DMS114 treated with DMSO at 0.1 percent for 48 hours (cell line): ENCODE results near the gene ISL1.

Experiments used
- DNase-seq: peaks from one replicate; lab custom pipeline; 2025; ENCODE audit not compliant: unreplicated experiment; lab: John Stamatoyannopoulos, UW

ISL1 gene

DNA sequence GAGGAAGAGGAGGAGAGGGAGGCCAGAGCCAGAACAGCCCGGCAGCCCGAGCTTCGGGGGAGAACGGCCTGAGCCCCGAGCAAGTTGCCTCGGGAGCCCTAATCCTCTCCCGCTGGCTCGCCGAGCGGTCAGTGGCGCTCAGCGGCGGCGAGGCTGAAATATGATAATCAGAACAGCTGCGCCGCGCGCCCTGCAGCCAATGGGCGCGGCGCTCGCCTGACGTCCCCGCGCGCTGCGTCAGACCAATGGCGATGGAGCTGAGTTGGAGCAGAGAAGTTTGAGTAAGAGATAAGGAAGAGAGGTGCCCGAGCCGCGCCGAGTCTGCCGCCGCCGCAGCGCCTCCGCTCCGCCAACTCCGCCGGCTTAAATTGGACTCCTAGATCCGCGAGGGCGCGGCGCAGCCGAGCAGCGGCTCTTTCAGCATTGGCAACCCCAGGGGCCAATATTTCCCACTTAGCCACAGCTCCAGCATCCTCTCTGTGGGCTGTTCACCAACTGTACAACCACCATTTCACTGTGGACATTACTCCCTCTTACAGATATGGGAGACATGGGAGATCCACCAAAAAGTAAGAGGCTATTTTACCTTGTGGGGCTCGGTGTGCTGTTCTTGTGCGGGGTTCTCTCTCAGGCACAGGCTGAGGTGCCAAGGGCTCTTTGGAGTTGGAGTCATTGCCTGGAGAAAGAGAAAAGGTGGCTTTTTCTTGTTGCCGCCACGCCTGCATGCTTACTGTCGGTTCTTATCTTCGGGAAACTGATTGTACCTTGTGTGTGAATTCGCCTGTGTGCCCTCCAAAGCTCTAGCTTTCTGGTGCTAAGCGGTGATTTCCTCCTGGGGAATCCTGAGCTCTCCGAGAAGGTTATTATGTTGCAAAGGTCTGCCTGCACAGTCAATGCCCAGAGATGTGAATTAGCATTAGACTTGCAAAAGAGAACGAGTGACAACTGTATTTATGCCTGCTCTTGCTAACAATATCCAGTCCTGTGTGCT, at the start of gene ISL1:
TSS of gene ISL1 (plus strand) at position 318 of the 991 bp plus-strand sequence. CDS start at position 542, 224 bp downstream.
- peak; percentile 74 for DNase-seq

DNA sequence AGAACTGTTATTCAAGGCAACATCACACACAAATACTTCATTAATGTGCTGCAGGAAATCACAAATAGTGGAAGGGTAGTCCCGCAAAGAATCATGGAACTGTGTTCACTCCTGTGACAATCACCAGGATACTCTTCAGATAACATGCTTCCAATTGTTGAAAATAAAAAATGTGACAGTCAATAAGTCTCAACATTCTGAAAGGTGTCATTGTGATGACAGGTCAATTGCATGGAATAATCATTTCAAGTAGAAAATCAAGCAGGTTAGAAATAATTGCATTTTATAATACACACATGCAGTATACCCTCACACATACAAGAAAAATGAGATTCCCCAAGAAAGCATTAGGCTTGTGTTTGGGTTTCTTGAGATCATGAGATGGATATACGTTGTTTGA, 46.4 kb upstream of the ISL1 start:
- no peak for DNase-seq

DNA sequence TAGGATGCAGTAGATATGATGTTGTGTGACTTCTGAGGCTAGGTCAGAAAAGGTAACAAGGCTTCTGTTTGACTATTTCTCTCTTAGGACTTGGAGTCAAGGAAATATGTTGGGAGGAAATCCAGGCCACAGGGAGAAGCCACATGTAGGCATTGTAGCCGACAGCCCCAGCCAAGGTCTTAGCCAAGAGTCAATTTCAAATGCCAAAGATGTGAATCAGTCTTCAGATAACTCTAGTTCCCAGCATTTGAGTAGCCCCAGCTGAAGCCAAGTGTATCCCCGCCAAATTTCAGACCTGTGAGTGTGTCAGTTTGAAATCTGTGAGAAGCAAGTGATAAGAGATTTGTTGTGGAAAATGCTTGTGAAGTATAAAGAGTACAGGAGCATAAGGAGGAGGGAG, 38.1 kb upstream of the ISL1 start:
- no peak for DNase-seq

DNA sequence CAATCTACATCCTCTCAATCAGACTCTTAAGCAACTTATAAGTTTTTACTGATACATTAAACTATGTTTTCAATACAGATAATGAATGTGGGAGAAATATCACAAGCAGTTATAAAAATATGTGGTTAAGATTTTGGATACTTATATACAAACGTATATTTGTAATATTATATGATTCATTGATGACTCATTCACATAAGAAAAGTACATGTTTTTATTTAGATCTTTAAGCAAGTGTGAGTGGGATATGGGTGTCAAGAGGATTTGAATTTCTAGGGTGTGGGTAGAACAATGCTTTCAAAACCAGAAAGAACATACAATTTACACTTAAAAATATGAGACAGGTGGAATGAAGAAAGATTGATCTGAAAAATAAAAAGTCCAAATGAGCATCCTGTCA, 36.1 kb upstream of the ISL1 start:
- no peak for DNase-seq

DNA sequence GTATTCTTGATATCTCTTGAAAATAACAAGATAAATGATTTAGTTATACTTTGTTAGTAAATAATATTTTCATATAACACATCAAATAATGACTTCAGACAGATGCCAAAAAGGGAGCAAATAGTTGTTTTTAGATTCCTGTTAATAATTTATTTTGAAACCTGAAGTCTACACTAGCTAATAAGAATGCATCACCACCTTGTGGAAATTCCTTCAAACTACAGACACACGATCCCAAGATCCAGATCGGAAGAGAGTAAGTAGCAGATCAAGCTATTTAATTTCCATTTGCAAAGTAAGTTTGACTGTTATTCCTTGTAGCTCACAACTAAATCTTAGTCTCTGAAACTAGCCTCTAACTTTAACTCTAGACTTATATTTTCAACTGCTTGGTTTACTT, 35.5 kb upstream of the ISL1 start:
- DNase-seq = no peak

DNA sequence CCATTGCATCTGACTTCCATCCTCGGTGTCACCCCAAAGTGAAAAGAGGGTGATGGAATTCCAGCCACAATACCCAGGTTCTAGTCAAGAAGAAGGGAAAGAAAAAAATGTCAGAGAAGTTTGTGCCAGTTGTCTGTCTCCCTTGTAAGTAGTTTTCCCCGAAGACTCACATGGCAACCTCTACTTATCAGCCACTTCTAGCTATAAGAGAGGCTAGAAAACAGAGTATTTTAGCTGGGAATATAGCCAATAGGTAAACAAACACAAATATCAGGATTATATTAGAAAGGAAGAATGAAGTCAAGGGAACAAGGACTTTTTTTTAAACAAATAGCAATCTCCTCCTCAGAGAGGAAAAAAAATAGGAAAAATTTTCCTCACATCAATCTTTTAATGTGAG, 12.2 kb upstream of the ISL1 start:
- DNase-seq = no peak

DNA sequence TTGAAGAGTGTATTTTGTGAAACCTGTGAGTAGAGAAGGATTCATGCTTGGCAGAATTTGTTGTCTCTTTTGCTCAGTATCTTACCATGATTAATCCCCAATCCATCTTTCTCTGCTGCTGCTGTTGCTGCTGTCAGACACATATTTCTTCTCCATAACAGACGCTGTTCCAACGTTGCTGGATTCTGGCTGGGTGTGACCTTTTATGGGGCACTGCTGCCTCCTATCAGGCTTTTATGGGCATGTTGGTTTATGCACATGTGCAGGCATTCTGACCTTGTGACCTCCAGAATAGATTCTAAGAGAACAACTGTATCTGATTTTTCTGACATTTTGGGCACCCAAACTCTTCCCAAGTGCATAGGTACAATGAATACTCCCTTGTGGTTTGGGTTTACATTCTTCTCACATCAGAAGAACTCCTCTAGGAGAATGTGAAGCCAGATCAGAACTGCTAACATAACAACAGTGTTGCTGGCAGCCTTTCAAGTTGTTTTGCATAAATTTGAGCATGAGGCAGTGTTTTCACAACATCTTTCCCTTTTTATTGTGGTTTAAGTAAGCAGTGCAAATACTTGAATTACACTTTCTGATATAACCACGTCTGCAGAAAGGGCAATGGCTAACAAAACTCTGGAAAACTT, 9.2 kb upstream of the ISL1 start:
- DNase-seq = no peak

DNA sequence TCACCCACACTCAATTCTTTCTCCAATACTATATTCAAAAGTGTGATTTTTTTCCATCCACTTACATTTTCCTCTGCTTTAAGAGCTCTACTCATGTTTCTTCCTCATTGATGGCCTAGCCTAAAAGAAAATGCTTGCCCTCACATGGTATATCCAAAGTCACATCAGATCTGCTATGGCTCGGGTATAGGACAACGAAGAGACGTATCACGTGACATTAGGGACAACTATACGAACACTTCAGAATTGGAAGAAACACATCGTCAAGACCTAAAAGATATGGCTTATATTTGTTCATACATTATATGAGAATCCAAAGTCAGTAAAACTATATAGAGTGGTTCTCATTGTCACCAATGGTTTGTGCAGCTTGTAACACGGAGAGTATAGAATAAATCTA, 8.2 kb upstream of the ISL1 start:
- no peak for DNase-seq

DNA sequence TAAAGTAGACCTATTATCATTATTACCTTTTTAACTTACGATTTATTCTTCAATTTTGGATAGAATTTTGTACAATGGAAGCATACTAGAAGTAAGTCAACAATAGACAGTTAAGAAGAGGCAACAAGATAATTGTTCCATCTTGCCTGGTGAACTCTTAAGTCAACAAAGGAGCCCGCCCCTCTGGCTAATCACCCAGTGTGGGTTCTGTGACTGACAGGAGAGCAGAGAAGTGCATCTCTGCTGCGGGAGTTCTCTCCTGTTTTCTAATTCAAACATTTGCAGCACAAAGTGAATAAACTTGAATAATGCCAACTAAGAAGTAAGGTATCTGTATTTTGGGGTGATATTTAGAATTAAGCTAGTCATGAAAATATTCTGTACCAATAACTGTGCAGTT, 6.7 kb upstream of the ISL1 start:
- DNase-seq = no peak

DNA sequence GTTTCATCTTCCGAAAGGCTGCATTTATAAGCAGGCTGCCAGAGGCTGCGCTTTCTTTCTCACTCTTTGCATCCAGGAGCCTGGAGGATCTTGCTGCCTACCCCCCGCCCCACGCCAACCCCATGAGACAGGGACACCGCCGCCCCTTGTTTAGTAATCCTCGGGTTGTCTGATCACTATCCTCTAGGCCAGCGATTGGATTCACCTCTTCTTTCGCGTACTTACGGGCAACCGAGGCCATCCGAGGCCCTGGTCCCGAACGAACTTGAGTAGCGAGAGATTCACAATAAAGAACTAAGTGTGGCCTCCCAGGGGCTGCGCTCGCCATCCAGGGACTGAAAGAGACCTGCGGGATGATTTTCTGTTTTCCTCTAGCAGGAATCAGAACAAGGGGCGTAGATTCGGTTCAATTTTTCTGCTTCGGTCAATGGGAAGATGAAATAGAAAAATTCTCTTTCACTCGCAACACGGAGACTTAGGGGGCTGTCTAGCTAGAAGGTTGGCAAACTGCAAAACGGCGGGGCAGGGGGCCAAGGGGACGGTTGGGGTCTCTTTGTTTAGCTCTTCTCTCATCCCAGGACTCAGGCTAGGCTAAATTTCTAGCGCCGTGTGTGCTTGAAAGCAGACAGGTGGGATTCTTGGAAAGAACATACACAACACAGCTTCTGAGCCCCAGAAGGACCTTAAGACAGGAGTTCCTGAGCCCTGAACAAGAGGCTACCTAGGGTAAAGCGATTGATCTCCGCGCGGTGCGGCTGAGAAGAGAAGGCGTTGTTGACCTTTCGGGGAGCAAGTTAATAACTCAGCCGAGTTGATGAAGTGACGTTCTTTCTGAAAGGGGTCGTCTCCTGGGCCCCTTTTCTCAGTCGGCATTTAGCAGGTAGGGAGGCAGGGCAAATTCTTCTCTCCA, 5.8 kb upstream of the ISL1 start:
- no peak for DNase-seq

DNA sequence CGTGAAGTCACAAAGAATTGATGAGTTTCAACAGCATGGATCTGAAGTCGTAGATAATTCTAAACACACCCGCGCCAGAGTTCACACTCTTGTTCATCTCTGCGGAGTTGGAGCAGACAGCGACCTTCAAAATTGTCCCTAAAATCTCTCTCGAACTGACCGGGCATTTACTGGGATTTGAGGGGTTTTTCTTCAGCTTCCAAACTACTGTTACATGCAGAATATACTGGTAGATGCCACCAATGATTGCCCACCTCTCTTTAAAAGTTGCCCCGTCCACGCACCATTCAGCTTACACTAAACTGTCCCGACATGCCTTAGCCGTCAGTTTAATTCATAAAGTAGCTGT, 5.2 kb upstream of the ISL1 start:
- DNase-seq = no peak

DNA sequence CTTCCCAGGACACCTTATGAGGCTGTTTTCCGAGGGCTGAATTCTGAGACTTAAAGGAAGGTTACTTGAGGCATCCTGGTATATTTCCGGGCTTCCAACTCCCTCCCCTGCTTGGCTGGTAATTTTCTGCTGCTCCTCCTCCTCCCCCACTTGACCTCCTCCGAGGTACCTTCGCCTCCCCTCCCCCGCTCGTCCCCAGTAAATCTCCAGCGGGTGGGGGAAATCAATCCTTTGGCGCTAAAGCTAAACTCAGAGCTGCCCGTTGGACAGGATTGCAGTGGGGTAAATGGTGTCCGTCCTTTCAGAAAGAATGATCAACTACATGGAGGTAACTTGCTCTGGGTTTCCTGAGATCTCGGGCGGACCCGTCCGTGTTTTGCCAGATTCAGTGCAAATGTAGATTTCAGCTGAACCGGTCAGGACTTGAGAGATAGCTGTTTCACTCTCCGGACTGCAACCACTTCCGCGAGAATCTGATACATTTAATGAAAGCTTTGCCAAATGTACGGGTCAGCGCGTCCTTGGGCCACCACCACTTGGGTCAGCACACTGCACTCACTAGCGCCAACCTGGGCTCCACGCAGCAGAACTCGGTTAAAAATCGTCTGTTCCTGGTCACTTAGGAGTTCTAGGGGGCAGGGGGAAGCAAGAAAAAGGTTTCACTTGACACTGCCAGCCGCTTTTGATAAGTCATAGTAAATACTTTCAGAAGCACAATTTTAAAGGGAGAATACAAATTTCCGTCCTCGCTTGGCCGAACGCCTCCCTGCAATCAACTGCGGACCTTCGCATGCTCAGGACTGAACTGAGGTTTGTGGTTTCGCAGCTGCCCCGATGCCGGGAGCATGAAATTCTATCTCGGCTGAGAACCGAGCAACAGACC, 4.6 kb upstream of the ISL1 start:
- DNase-seq = no peak

DNA sequence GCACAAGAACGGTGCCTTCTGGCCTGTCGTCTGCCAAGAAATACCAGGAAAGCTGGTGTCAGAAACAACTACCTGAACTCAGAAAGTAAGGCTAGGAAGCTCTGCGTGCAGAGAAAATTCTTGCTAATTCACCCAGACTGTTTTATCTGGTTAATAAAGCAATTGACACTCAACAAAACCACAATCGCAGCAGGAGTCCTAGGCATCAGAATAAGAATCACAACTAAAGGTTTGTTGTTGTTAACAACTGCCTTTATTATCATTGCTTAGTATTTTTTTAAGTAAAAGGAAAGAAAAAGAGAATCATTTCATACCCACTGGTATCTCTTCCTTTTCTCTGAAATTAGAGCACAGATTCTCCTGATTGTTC, 3.9 kb upstream of the ISL1 start:
- DNase-seq = no peak

DNA sequence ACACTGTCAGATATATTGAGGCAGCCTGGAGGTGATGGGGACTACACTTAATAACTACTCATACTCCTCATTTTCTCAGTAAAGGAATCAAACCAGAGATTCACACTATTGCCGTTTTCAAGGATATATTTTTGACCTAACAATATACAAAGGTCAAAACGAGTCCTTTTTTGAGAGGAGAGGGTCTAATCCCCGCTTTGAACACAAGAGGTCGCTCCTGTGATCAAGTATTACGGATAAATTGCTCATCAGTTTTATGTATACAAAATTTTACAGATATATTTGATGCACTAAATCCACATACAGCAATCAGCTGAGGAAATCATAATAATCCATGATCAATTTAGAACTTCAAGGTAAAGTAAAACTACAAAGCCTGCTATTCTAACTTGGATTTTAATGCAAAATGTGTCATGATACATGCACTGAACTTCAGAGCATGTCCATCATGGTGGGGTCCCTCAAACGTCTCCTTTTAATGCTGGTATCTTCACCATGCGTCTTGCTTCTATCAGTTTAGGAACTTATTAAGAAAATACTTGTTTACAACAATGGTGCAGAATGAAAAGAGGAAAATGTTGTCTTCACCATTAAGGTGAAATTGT, 2.5 kb upstream of the ISL1 start:
- no peak for DNase-seq

DNA sequence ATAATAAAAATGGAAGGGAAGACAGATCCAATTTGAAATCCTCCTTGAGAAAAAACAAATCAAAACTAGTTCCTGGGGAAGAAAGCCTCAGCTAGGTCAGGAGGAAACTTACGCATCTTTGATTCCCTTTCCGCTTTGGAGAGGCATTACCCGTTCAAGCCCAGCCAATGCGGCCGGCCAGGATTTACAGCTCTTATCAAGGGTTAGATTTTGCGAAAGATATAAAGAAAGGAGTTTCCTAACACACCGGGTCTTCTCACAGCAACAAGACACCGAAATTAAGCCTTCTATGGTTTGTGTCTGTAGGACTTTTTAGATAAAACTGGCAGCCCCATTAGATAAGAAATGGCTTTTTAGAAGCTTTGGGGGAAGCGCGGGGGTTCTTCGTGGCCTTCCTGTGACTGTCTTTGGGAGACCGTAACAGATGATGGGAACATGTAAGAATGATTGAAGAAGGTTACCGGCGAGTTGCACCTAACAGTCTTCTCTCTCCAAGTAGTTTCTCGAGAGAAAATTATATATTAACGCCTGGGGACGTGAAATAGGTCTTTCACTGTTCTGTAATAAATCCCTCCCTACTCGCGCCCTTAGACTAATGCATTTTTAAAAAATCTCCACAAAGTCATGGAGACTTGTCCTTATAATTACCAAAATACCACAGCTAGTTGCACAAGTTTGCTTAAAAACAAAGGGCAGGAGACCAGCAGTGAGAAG, 1.3 kb upstream of the ISL1 start:
- DNase-seq = no peak

DNA sequence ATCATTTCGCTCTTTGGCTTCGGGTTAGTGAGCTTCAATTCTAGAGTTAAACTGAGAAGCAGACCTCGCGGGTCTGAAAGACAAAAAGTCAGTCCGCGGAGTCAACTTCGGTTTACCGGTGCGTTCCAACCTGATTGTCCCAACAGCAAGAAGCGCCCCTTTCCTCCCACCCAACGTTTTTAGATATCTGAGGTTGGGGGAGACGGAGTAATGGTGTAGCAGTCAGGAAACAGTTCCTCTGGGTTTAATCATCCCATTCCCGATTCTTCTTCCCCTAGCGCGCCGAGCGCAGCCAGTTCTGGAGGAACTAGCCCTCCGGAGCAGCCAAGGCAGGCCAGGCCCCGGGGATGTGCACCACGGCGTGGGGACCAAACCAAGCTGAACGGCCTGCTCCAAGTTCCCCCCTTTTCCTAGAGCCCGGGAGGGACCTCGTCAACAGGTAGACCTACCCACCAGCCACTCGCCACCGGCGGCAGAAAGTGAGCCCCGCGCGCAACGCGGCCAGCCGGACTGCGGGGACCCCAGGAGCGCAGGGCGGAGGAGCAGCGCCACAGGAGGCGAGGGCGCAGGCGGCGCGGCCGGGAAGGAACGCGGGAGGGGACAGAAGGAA, 622 bp upstream of the ISL1 start:
- DNase-seq = no peak

DNA sequence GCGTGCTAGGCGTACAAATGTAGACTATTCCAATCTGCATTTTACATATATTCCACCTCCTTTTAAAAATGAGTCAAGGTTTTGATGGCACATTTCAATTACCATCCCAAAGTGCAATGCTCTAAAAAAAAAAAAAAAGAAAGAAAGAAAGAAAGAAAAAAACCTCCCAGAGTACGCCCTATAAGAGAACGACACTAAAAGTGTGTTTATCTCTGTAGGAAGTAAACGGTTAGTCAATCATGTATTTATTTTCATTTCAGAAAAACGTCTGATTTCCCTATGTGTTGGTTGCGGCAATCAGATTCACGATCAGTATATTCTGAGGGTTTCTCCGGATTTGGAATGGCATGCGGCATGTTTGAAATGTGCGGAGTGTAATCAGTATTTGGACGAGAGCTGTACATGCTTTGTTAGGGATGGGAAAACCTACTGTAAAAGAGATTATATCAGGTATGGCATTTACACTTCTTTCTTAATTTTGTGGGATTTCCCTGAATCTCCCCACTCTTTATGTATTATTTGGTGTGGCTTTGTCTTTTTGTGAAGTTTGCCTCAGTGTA, 1.1 kb downstream of the ISL1 start:
- DNase-seq = no peak

DNA sequence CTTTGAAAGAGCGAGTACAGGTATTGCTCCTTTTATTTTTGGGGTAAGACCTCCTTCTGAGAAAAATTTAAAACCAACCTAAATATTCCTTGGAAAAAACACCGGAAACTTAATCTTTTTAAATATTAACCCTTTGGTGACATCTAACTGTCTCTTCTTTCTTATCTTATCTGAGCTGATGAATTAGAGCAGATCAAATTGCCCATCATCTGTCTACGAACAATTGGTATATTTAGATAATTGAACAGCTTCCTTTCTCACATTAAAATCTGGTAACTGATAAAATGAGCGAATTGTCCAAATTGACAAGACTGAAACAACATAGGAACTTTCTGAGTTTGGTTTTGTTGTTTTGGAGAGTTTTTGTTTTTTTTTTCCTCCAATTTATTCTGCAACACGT, 2.0 kb downstream of the ISL1 start:
- DNase-seq = no peak
